Measurements from ENCODE around the gene FAM117A. TPM values are rescaled to one million over a fixed set of nuclear protein-coding genes. Genes with fewer than 3 reads are reported as not detected.

FAM117A gene
- total RNA-seq, 1 donor from 2014 or later = 2.7 TPM

DNA sequence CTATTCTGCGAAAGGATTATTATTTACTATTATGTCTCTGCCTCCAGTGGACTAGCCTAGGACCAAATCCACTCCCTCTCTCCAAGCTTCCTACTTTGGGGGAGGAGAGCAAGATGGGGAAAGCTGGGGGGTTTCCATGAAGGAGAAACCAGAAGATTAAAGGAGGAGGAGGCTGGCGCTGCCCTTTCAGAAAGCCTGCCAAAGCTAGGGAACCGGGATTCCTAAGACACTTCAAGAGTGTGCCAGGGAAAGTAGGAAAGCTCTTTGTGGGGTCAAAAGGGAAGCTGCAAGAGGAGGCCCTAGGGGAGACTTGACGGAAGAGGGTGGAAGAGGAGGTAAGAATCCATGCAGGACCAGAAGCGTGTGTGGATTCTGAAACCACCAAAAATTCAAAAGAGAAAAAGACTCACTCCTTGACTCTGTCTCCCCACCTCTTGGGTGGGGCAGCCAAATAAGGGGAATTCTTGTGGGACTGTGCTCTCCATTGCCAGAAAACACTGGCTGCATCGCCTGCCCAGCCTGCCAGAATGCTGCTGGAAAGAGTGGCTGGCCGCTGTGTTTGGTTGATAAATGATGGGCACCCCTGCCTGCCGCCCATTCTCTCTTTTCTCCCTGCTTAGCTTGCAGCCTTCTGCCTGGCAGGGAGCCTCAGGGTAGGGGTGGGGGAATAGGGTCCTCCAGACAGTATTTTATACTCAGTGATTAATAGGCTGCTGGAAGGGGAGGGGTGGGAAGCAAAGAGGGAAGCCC is 12.8 kb upstream of the FAM117A start:
- H3K27ac Mint-ChIP-seq (ENCODE audit: unreplicated experiment) = no peak overlapping the region
- H3K4me3 Mint-ChIP-seq (ENCODE audit: unreplicated experiment) = no peak overlapping the region
- peaks cover 3% of the 10 kb centered on the region for H3K27me3 Mint-ChIP-seq (ENCODE audit: unreplicated experiment)
- no peaks in the 10 kb centered on the region for H3K36me3 Mint-ChIP-seq (ENCODE audit: unreplicated experiment)
- TF ChIP-seq, protein P1, sequence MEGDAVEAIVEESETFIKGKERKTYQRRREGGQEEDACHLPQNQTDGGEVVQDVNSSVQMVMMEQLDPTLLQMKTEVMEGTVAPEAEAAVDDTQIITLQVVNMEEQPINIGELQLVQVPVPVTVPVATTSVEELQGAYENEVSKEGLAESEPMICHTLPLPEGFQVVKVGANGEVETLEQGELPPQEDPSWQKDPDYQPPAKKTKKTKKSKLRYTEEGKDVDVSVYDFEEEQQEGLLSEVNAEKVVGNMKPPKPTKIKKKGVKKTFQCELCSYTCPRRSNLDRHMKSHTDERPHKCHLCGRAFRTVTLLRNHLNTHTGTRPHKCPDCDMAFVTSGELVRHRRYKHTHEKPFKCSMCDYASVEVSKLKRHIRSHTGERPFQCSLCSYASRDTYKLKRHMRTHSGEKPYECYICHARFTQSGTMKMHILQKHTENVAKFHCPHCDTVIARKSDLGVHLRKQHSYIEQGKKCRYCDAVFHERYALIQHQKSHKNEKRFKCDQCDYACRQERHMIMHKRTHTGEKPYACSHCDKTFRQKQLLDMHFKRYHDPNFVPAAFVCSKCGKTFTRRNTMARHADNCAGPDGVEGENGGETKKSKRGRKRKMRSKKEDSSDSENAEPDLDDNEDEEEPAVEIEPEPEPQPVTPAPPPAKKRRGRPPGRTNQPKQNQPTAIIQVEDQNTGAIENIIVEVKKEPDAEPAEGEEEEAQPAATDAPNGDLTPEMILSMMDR (IDR thresholded peaks at IDR 0.05) = no peak
- H3K9me3 Mint-ChIP-seq (ENCODE audit: unreplicated experiment) = no peaks in the 10 kb centered on the region
- no peak for DNase-seq (ENCODE audit: extremely low spot score, unreplicated experiment)
- H3K4me1 Mint-ChIP-seq (ENCODE audit: unreplicated experiment) = peaks cover 6% of the 10 kb centered on the region

DNA sequence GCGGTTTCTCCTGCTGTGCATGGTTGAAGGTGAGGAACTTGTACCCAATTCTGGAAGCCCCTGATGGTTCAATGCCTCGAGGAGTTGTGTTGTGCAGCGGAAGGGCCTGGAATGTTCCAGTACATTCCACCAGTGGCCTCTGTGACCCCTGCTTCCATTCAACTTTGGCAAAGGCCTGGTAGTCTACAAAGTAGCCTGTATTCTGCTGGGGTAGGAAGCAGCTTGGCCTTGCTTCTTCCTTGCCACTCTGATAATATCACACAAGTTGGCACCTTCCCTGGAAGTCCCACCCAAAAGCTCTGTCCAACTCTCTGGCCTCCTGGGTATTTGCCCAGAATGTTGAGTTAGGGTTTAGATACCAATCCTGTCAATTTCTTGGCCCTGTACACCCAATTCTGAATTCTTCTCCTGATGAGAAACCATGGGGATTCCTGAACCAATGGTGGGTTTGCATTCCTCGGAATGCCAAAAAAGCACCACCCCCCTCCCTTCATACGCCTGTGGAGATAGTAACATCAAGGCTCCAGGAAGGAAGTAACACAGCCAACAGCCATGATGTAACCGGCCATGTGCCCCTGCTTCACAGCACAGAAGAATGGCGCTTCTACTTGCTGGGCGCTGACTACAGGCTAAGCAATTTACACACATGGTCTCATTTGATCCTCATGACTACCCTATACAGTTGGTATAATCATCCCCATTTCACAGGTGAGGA is 11.8 kb upstream of the FAM117A start:
- no peaks in the 10 kb centered on the region for H3K36me3 Mint-ChIP-seq (ENCODE audit: unreplicated experiment)
- no peak overlapping the region for H3K4me3 Mint-ChIP-seq (ENCODE audit: unreplicated experiment)
- H3K27me3 Mint-ChIP-seq (ENCODE audit: unreplicated experiment) = peaks cover 7% of the 10 kb centered on the region
- DNase-seq (ENCODE audit: extremely low spot score, unreplicated experiment) = no peak
- H3K4me1 Mint-ChIP-seq (ENCODE audit: unreplicated experiment) = peaks cover 6% of the 10 kb centered on the region
- H3K27ac Mint-ChIP-seq (ENCODE audit: unreplicated experiment) = no peak overlapping the region
- no peaks in the 10 kb centered on the region for H3K9me3 Mint-ChIP-seq (ENCODE audit: unreplicated experiment)
- TF ChIP-seq, protein P1 (IDR thresholded peaks at IDR 0.05) = no peak

DNA sequence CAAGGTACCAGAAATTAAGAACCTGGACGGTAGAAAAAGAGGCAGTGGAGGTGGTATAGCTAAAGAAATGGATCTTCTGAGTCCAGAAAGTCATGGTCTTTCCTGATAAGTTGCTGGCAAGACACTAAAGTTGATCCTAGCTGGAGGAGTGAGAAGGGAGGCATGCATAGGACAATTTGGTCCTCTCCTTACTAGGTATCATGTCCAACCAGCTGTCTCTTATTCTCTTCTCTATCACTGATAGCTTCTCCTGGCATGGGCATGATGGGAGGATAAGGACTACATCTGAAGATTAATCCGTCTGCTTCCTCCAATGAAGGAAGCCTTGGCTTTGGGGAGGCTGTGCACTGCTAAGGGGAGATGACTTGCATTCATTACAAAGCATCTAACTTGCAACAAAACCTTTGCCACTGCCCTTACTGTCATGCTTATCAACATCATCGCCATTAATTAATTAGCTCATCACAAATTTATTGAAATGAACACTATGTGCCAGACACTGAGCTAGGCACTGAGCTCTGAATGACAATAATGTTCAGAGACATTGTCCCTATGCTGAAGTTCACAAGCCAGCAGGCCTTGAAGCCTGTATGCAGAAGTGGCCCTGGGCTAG is 3.1 kb upstream of the FAM117A start:
- no peak overlapping the region for H3K27ac Mint-ChIP-seq (ENCODE audit: unreplicated experiment)
- no peaks in the 10 kb centered on the region for H3K9me3 Mint-ChIP-seq (ENCODE audit: unreplicated experiment)
- TF ChIP-seq, protein P1 (IDR thresholded peaks at IDR 0.05) = no peak
- no peak overlapping the region for H3K4me3 Mint-ChIP-seq (ENCODE audit: unreplicated experiment)
- peaks cover 9% of the 10 kb centered on the region for H3K4me1 Mint-ChIP-seq (ENCODE audit: unreplicated experiment)
- peaks cover 44% of the 10 kb centered on the region for H3K27me3 Mint-ChIP-seq (ENCODE audit: unreplicated experiment)
- no peak for DNase-seq (ENCODE audit: extremely low spot score, unreplicated experiment)
- no peaks in the 10 kb centered on the region for H3K36me3 Mint-ChIP-seq (ENCODE audit: unreplicated experiment)

DNA sequence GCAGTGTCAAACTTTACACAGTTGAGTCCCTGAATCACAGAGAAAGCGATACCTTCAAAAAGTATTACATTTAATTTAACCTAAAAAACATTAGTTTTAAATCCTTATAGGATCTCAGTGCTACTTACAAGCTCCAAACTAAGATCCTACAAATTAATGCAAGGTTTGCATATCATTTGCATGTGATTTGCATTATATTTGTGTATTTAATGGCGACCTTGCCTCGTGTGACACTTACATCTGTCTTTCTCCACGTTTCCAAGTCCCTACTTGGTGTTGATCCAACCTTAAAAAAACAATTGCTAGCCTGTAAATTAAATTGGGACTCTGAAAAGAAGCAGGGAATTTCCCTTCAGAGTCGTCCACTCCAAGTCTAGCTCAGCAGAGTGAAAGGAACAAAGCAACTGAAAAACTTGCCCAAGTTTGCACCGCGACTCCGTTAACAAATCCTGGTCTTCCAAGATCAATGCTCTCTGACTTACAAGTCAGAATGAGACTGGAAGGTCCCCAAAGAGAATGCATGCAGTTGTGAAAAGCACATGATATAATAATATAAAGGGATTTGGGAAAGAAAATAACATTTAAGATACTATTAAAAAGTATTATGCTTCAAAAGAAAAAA is 739 bp upstream of the FAM117A start:
- Mint-ChIP-seq H3K9me3 (ENCODE audit: unreplicated experiment) (no peaks in the 10 kb centered on the region), H3K36me3 (ENCODE audit: unreplicated experiment) (no peaks in the 10 kb centered on the region), H3K27me3 (ENCODE audit: unreplicated experiment) (peaks cover 42% of the 10 kb centered on the region), H3K4me1 (ENCODE audit: unreplicated experiment) (peaks cover 9% of the 10 kb centered on the region), H3K4me3 (ENCODE audit: unreplicated experiment) (peak overlapping the region; percentile 73), H3K27ac (ENCODE audit: unreplicated experiment) (no peak overlapping the region)
- TF ChIP-seq, protein P1 (IDR thresholded peaks at IDR 0.05) = no peak
- no peak for DNase-seq (ENCODE audit: extremely low spot score, unreplicated experiment)

All from osteocyte (in vitro differentiated cells).